ENCODE data around the gene LSAMP.

DNA sequence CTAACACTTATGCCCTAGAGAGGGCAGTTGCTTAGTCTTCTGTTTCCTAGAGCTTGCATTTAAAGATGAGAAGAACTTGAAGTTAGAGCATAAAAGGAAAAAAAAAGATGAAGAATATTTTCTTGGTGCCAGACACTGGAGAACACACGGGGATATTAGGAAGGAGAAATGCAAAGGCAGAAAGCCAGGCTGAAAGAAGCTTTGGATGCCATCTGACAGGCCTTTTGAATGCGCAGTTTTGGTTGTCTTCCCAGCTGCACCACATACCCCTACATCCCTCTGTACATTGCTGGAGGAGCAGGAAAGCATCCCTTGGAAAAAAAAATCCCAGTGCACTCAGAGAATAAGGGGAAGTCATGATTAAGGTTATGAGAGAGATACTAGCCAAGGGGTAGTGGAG, 443.1 kb downstream of the LSAMP start:
- TF ChIP-seq EZH2phosphoT487 (IDR thresholded peaks at IDR 0.05; ENCODE audit: unreplicated experiment) (no peak), JUNB (IDR thresholded peaks at IDR 0.05; ENCODE audit: unreplicated experiment) (no peak), EZH2 (IDR thresholded peaks at IDR 0.05; ENCODE audit: low read depth, unreplicated experiment) (no peak)
- TF ChIP-seq, protein P1, sequence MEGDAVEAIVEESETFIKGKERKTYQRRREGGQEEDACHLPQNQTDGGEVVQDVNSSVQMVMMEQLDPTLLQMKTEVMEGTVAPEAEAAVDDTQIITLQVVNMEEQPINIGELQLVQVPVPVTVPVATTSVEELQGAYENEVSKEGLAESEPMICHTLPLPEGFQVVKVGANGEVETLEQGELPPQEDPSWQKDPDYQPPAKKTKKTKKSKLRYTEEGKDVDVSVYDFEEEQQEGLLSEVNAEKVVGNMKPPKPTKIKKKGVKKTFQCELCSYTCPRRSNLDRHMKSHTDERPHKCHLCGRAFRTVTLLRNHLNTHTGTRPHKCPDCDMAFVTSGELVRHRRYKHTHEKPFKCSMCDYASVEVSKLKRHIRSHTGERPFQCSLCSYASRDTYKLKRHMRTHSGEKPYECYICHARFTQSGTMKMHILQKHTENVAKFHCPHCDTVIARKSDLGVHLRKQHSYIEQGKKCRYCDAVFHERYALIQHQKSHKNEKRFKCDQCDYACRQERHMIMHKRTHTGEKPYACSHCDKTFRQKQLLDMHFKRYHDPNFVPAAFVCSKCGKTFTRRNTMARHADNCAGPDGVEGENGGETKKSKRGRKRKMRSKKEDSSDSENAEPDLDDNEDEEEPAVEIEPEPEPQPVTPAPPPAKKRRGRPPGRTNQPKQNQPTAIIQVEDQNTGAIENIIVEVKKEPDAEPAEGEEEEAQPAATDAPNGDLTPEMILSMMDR (conservative IDR thresholded peaks at IDR 0.05; ENCODE audit: low read depth in 2 of 2), result no peak
